Colonic mucosa (tissue), 4 donors: ENCODE measurements around the gene GREM1. TPM values are rescaled to one million over a fixed set of nuclear protein-coding genes. Genes with fewer than 3 reads are reported as not detected.

Experiments used
- DNase-seq: peaks from one replicate; pipeline ENCODE4 v3.0.0-alpha.2; 2020
- H3K27ac ChIP-seq: fragments of 200-600 bp; one replicate; pipeline ENCODE4 v1.8.0; 2021
- H3K27me3 ChIP-seq: fragments of 200-600 bp; one replicate; pipeline ENCODE4 v1.8.0; 2021
- H3K36me3 ChIP-seq: fragments of 200-600 bp; one replicate; pipeline ENCODE4 v1.8.0; 2021
- H3K4me1 ChIP-seq: fragments of 200-600 bp; one replicate; pipeline ENCODE4 v1.8.0; 2021; ENCODE audit warnings: mild to moderate bottlenecking
- H3K4me3 ChIP-seq: fragments of 200-600 bp; one replicate; pipeline ENCODE4 v1.8.0; 2021
- H3K9ac ChIP-seq, 2 donors: one replicate each; pipeline ENCODE4 v1.7.0; 2013; ENCODE audit warnings: control low read depth in 2 of 2, low read depth in 2 of 2, low read length in 2 of 2
- H3K9me3 ChIP-seq: fragments of 200-600 bp; one replicate; pipeline ENCODE4 v1.8.0; 2021
- intact Hi-C: fragments of 100-400 bp; cut with DNase I; formaldehyde crosslinking; loops from one replicate; pipeline ENCODE4 v1.14.1; 2022
- total RNA-seq, 2 donors: library from RNA; stranded (reverse); fragmentation: NEBNext Ultra II Directional in 1 of 2; extraction: Animal tissue kit (Norgen Biotek cat#: 25700) in 1 of 2; gene quantifications; one replicate each; pipeline ENCODE4 v1.2.1, GENCODE V29; 2021
- TF ChIP-seq, protein P1 (sequence below): fragments of 200-600 bp; IDR thresholded peaks from one replicate; pipeline ENCODE4 v1.8.0; 2022; ENCODE audit warnings: antibody characterized with exemption, mild to moderate bottlenecking
- donor health status: healthy.
- donor health status: DM: no; HTN: no; CAD: no.
- donor health status: DM: no; HTN: no; CAD: no.

Gene GREM1
- total RNA-seq, 2 donors from 2014 or later = 18.9 to 39.3 TPM

DNA sequence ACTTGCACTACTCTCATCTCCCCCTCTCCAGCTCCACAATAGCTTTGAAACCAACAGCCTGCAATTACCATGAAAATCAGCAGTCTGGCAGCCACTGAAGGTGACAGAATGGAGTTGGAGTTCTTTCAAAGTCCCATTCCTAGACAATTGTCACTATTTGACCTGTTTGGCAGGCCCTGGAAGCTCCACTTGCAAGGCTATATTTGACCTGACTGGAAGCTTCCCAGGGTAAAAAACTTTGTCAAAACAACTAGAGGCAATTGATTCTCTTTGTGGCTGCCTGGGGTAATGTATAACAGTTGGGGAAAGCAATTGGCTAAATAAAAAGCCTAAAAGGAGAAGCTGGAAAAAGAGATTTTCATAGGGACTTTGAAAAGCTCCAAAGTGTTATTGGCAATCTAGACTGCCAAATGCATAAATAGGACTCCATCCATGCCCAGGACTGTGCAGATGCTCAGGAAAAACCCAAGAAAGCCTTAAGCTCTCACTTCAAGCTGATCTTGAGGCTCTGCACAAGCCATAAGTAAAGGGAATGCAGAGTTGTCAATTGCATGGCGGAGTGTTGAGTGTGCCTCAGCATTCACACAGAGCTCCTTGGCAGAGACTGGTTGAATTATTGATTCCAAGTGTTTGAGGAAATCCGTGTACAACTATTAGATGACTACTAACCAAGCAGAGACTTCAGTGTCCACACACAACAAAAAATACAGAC is 18.3 kb downstream of the GREM1 start:
- no peaks in the 10 kb centered on the region for H3K36me3 ChIP-seq
- intact Hi-C loops = loop anchor here (10.0 kb wide), 1 partner anchor 59 kb away; no protein-coding TSS in a partner anchor
- no peaks in the 10 kb centered on the region for H3K27me3 ChIP-seq
- TF ChIP-seq, protein P1, sequence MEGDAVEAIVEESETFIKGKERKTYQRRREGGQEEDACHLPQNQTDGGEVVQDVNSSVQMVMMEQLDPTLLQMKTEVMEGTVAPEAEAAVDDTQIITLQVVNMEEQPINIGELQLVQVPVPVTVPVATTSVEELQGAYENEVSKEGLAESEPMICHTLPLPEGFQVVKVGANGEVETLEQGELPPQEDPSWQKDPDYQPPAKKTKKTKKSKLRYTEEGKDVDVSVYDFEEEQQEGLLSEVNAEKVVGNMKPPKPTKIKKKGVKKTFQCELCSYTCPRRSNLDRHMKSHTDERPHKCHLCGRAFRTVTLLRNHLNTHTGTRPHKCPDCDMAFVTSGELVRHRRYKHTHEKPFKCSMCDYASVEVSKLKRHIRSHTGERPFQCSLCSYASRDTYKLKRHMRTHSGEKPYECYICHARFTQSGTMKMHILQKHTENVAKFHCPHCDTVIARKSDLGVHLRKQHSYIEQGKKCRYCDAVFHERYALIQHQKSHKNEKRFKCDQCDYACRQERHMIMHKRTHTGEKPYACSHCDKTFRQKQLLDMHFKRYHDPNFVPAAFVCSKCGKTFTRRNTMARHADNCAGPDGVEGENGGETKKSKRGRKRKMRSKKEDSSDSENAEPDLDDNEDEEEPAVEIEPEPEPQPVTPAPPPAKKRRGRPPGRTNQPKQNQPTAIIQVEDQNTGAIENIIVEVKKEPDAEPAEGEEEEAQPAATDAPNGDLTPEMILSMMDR = no peak
- H3K4me3 ChIP-seq = no peak overlapping the region
- no peaks in the 10 kb centered on the region for H3K4me1 ChIP-seq
- H3K27ac ChIP-seq = no peak overlapping the region
- H3K9me3 ChIP-seq = no peaks in the 10 kb centered on the region
- no peak for DNase-seq
- no peak overlapping the region for H3K9ac ChIP-seq

GRCh38 chr15:32736701-32737061 is 18.9 kb downstream of the GREM1 start:
- no peak overlapping the region for H3K9ac ChIP-seq
- H3K27ac ChIP-seq = no peak overlapping the region
- TF ChIP-seq, protein P1 = no peak
- no peak for DNase-seq
- H3K36me3 ChIP-seq = no peaks in the 10 kb centered on the region
- H3K4me1 ChIP-seq = no peaks in the 10 kb centered on the region
- H3K9me3 ChIP-seq = no peaks in the 10 kb centered on the region
- intact Hi-C loops = loop anchor here (10.0 kb wide), 1 partner anchor 58 kb away; no protein-coding TSS in a partner anchor
- H3K27me3 ChIP-seq = no peaks in the 10 kb centered on the region
- no peak overlapping the region for H3K4me3 ChIP-seq

GRCh38 chr15:32737304-32737703 is 19.5 kb downstream of the GREM1 start:
- Histone ChIP-seq H3K4me3 (no peak overlapping the region), H3K4me1 (no peaks in the 10 kb centered on the region), H3K27me3 (no peaks in the 10 kb centered on the region), H3K36me3 (no peaks in the 10 kb centered on the region), H3K9me3 (no peaks in the 10 kb centered on the region), H3K9ac (no peak overlapping the region), H3K27ac (no peak overlapping the region)
- intact Hi-C loops = loop anchor here (10.0 kb wide), 1 partner anchor 57 kb away; no protein-coding TSS in a partner anchor
- no peak for DNase-seq
- TF ChIP-seq, protein P1 = no peak

- H3K27ac ChIP-seq = no peak overlapping the region
- H3K9me3 ChIP-seq = no peaks in the 10 kb centered on the region
- no peaks in the 10 kb centered on the region for H3K36me3 ChIP-seq
- TF ChIP-seq, protein P1 = no peak
- intact Hi-C loops = loop anchor here (10.0 kb wide), 1 partner anchor 56 kb away; no protein-coding TSS in a partner anchor
- DNase-seq = no peak
- no peak overlapping the region for H3K4me3 ChIP-seq
- H3K4me1 ChIP-seq = no peaks in the 10 kb centered on the region
- H3K27me3 ChIP-seq = no peaks in the 10 kb centered on the region
- H3K9ac ChIP-seq = no peak overlapping the region
Observed at GRCh38 chr15:32738666-32739065, 20.9 kb downstream of the GREM1 start.

DNA sequence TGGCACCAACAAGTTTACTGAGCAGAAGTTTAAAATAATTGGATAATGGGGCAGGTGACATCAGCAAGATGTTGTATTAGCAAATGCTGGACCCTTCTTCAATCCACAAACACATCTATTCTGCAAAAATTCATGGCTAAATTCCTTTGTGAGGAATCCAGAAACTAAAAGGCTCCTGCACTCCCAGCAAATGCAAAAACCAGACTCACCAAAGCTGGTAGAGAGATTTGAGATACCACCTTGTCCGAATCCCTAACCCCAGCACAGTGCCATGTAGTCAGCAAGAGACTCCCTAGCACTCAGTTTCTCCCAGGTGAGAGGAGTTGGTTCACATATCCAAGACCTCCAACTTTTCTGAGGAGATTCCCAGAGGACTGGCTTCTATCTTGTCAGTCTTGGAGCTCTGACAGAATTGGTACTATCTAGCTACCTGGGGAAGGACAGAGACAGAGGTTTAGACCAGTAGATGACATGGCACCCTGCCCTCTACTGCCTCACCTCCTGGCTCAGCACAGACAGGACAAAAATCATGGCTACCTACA is 21.8 kb downstream of the GREM1 start:
- H3K4me3 ChIP-seq = no peak overlapping the region
- no peak overlapping the region for H3K27ac ChIP-seq
- H3K4me1 ChIP-seq = no peaks in the 10 kb centered on the region
- intact Hi-C loops = loop anchor here (10.0 kb wide), 1 partner anchor 55 kb away; no protein-coding TSS in a partner anchor
- TF ChIP-seq, protein P1 = no peak
- no peaks in the 10 kb centered on the region for H3K27me3 ChIP-seq
- no peak overlapping the region for H3K9ac ChIP-seq
- H3K9me3 ChIP-seq = no peaks in the 10 kb centered on the region
- no peak for DNase-seq
- no peaks in the 10 kb centered on the region for H3K36me3 ChIP-seq
